Trophoblast cell (in vitro differentiated cells and primary cell): Measurements from ENCODE around the gene ARHGAP42.

Experiments
- DNase-seq, 2 donors: peaks; one replicate each; pipeline ENCODE4 v3.0.0-alpha.2; 2016
- H2AFZ ChIP-seq: 2 replicates; pipeline ENCODE4 v1.6.1; 2013; ENCODE audit warnings: low read length, moderate library complexity, mild to moderate bottlenecking; ENCODE audit not compliant: insufficient read depth, poor library complexity
- H2AK5ac ChIP-seq: 2 replicates; pipeline ENCODE4 v1.6.1; 2013; ENCODE audit warnings: mild to moderate bottlenecking, low read length
- H2BK120ac ChIP-seq: 2 replicates; pipeline ENCODE4 v1.6.1; 2013; ENCODE audit warnings: low read length, mild to moderate bottlenecking, moderate library complexity; ENCODE audit not compliant: insufficient read depth, poor library complexity
- H2BK12ac ChIP-seq: 2 replicates; pipeline ENCODE4 v1.6.1; 2013; ENCODE audit warnings: mild to moderate bottlenecking, low read length, moderate library complexity
- H2BK5ac ChIP-seq: 2 replicates; pipeline ENCODE4 v1.6.1; 2013; ENCODE audit warnings: low read length, low read depth, moderate library complexity, mild to moderate bottlenecking; ENCODE audit not compliant: poor library complexity
- H3K14ac ChIP-seq: 2 replicates; pipeline ENCODE4 v1.6.1; 2013; ENCODE audit warnings: mild to moderate bottlenecking, low read length
- H3K18ac ChIP-seq: 2 replicates; pipeline ENCODE4 v1.6.1; 2013; ENCODE audit warnings: mild to moderate bottlenecking, low read length
- H3K23ac ChIP-seq: 2 replicates; pipeline ENCODE4 v1.6.1; 2013; ENCODE audit warnings: low read length
- H3K27ac ChIP-seq: 2 replicates; pipeline ENCODE4 v1.5.1; 2013; ENCODE audit warnings: low read depth, mild to moderate bottlenecking, inconsistent platforms, low read length, moderate library complexity
- H3K27me3 ChIP-seq: 2 replicates; pipeline ENCODE4 v1.6.1; 2013; ENCODE audit warnings: inconsistent platforms, mild to moderate bottlenecking, low read length, moderate library complexity; ENCODE audit not compliant: insufficient read depth
- H3K36me3 ChIP-seq, 2 experiments: 1 replicate in 1 of 2; 2 replicates in 1 of 2; pipeline ENCODE4 v1.6.1; 2013; ENCODE audit warnings: low read length in 2 of 2, mild to moderate bottlenecking in 2 of 2, moderate library complexity in 1 of 2; ENCODE audit not compliant: insufficient read depth in 2 of 2, control insufficient read depth in 1 of 2
- H3K4ac ChIP-seq: 2 replicates; pipeline ENCODE4 v1.6.1; 2013; ENCODE audit warnings: low read depth, mild to moderate bottlenecking, low read length, moderate library complexity
- H3K4me1 ChIP-seq, 2 experiments: 1 replicate in 1 of 2; 2 replicates in 1 of 2; pipeline ENCODE4 v1.6.1; 2013; ENCODE audit warnings: low read length in 2 of 2, mild to moderate bottlenecking in 2 of 2, moderate library complexity in 1 of 2; ENCODE audit not compliant: insufficient read depth in 2 of 2, control insufficient read depth in 1 of 2
- H3K4me2 ChIP-seq: 2 replicates; pipeline ENCODE4 v1.6.1; 2013; ENCODE audit warnings: inconsistent platforms, mild to moderate bottlenecking, low read length, moderate library complexity
- H3K4me3 ChIP-seq: 2 replicates; pipeline ENCODE4 v1.5.1; 2013; ENCODE audit warnings: mild to moderate bottlenecking, low read depth, low read length, inconsistent platforms
- H3K79me1 ChIP-seq: one replicate; pipeline ENCODE4 v1.6.1; 2013; ENCODE audit warnings: low read length
- H3K79me2 ChIP-seq: 2 replicates; pipeline ENCODE4 v1.6.1; 2013; ENCODE audit warnings: low read length, mild to moderate bottlenecking; ENCODE audit not compliant: control insufficient read depth, insufficient read depth, poor library complexity
- H3K9ac ChIP-seq: 2 replicates; pipeline ENCODE4 v1.6.1; 2013; ENCODE audit warnings: mild to moderate bottlenecking, low read length
- H3K9me3 ChIP-seq: 2 replicates; pipeline ENCODE4 v1.6.1; 2013; ENCODE audit warnings: low read depth, mild to moderate bottlenecking, control low read depth, inconsistent platforms, low read length; ENCODE audit not compliant: insufficient read depth
- H4K12ac ChIP-seq: 2 replicates; pipeline ENCODE4 v1.6.1; 2013; ENCODE audit warnings: low read depth, mild to moderate bottlenecking, low read length, moderate library complexity
- H4K8ac ChIP-seq: 2 replicates; pipeline ENCODE4 v1.6.1; 2013; ENCODE audit warnings: low read depth, mild to moderate bottlenecking, low read length, moderate library complexity
- H4K91ac ChIP-seq: one replicate; pipeline ENCODE4 v1.6.1; 2013; ENCODE audit warnings: low read depth, mild to moderate bottlenecking, low read length, moderate library complexity
- WGBS: extraction: QIAGEN DNeasy Blood & Tissue Kit; methylation state at CpG from one replicate; pipeline ENCODE4 v1.1.7; 2013; ENCODE audit warnings: missing lambda C conversion rate; ENCODE audit not compliant: insufficient read length, insufficient coverage; ENCODE audit errors: extremely low coverage; 5-methylcytosine and 5-hydroxymethylcytosine counted together

ARHGAP42 gene

GRCh38 chr11:100825626-100826025, 138.5 kb downstream of the ARHGAP42 start:
- no peak overlapping the region for H2BK12ac ChIP-seq
- no peaks in the 10 kb centered on the region for H3K9me3 ChIP-seq
- H3K18ac ChIP-seq, result no peak overlapping the region
- no peak overlapping the region for H3K23ac ChIP-seq
- H3K79me2 ChIP-seq, result no peaks in the 10 kb centered on the region
- no peak for DNase-seq
- no peak overlapping the region for H2AFZ ChIP-seq
- no peak overlapping the region for H3K9ac ChIP-seq
- H2BK120ac ChIP-seq, result no peak overlapping the region
- no peak overlapping the region for H3K27ac ChIP-seq
- H4K8ac ChIP-seq, result no peak overlapping the region
- no peak overlapping the region for H2BK5ac ChIP-seq
- no peak overlapping the region for H3K14ac ChIP-seq
- no peak overlapping the region for H2AK5ac ChIP-seq
- no peak overlapping the region for H4K12ac ChIP-seq
- H3K4me3 ChIP-seq, result no peak overlapping the region
- no peaks in the 10 kb centered on the region for H3K79me1 ChIP-seq
- no peak overlapping the region for H3K4me2 ChIP-seq
- H3K27me3 ChIP-seq, result no peaks in the 10 kb centered on the region
- no CpG with 5 or more reads among the region's 3 CpGs for WGBS
- no peak overlapping the region for H3K4ac ChIP-seq
- H3K36me3 ChIP-seq, result no peaks in the 10 kb centered on the region
- H3K4me1 ChIP-seq, result peaks cover 0 to 4% of the 10 kb centered on the region in 2 experiments
- H4K91ac ChIP-seq, result no peak overlapping the region

DNA sequence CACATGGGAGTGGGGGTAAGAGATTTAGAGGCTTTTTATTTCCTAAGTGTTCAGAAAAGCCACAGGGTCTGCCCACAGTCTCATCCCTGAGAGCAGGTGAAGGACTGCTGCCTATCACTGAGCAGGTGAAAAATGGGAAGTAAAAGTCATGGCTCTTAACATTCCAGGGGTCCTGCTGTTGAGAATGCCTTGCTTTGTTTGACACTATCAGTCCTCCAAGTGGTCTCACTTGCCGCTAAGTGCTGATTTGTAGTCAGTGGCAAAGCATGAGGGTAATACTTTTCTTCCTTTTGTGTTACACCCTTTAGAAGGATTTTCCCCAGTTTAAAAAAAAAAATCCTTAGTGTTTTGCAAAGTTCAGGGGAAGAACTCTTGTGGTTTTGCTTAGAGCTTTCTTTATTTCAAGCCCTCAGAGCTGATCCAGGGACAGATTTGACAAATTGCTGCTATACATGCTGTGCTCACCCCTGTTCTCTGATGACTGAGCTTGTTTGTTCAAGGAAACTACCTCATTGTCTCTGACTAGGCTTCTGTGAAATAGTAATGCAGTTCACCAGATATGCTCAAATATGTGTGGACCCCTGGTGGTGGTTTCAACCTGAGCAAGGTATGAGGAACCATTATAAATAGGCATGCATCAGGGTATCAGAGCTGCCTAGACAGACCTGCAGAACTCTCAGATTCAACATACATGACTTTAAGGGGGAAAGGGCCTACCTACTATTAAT, 141.0 kb downstream of the ARHGAP42 start:
- peaks cover 2% of the 10 kb centered on the region for H3K79me2 ChIP-seq
- no peak overlapping the region for H4K8ac ChIP-seq
- H3K27me3 ChIP-seq, result no peaks in the 10 kb centered on the region
- no peaks in the 10 kb centered on the region for H3K36me3 ChIP-seq
- no peak overlapping the region for H2BK5ac ChIP-seq
- peak; percentile 7 to 18 for DNase-seq
- no peak overlapping the region for H4K12ac ChIP-seq
- no peak overlapping the region for H2BK12ac ChIP-seq
- WGBS, result no CpG with 5 or more reads among the region's 1 CpG
- no peak overlapping the region for H2AFZ ChIP-seq
- H3K4me1 ChIP-seq, result peaks cover 2 to 8% of the 10 kb centered on the region in 2 experiments
- no peak overlapping the region for H3K4me3 ChIP-seq
- no peak overlapping the region for H3K27ac ChIP-seq
- H4K91ac ChIP-seq, result no peak overlapping the region
- H2BK120ac ChIP-seq, result no peak overlapping the region
- H3K9ac ChIP-seq, result no peak overlapping the region
- H3K79me1 ChIP-seq, result no peaks in the 10 kb centered on the region
- no peak overlapping the region for H3K14ac ChIP-seq
- H3K4ac ChIP-seq, result no peak overlapping the region
- no peak overlapping the region for H3K18ac ChIP-seq
- no peak overlapping the region for H2AK5ac ChIP-seq
- no peak overlapping the region for H3K23ac ChIP-seq
- no peak overlapping the region for H3K4me2 ChIP-seq
- H3K9me3 ChIP-seq, result no peaks in the 10 kb centered on the region

DNA sequence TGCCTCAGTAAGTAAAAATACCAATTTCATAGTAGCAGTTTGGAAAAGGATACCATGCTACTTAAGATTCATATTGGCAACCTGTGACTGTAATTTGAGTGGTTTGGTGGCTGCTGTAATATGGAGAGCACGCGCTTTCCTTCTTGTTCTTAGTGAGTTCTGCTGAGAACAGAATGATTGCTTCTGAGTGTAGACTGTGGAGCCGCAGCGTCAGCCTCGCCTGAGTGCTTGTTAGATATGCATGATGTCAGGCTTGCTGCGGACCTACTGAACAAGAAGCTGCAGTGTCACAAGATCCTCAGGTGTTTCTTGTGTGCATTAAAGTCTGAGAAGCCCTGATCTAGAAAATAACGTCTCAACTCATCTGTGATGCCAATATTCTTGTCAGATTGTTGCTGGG, 143.2 kb downstream of the ARHGAP42 start:
- H2BK5ac ChIP-seq, result no peak overlapping the region
- H3K4me1 ChIP-seq, result peaks cover 2 to 8% of the 10 kb centered on the region in 2 experiments
- no peaks in the 10 kb centered on the region for H3K27me3 ChIP-seq
- H3K4ac ChIP-seq, result no peak overlapping the region
- H3K79me2 ChIP-seq, result peaks cover 2% of the 10 kb centered on the region
- no peak overlapping the region for H3K18ac ChIP-seq
- H3K14ac ChIP-seq, result no peak overlapping the region
- no peak overlapping the region for H3K9ac ChIP-seq
- H3K4me2 ChIP-seq, result no peak overlapping the region
- no peak overlapping the region for H2AK5ac ChIP-seq
- no peak overlapping the region for H4K8ac ChIP-seq
- DNase-seq, result no peak
- no peak overlapping the region for H2AFZ ChIP-seq
- H2BK12ac ChIP-seq, result no peak overlapping the region
- H3K4me3 ChIP-seq, result no peak overlapping the region
- H3K36me3 ChIP-seq, result no peaks in the 10 kb centered on the region
- H4K12ac ChIP-seq, result no peak overlapping the region
- H2BK120ac ChIP-seq, result no peak overlapping the region
- no CpG with 5 or more reads among the region's 7 CpGs for WGBS
- H3K23ac ChIP-seq, result no peak overlapping the region
- no peaks in the 10 kb centered on the region for H3K9me3 ChIP-seq
- H3K27ac ChIP-seq, result no peak overlapping the region
- no peaks in the 10 kb centered on the region for H3K79me1 ChIP-seq
- no peak overlapping the region for H4K91ac ChIP-seq

- no peak overlapping the region for H2AK5ac ChIP-seq
- H3K14ac ChIP-seq, result no peak overlapping the region
- no peak overlapping the region for H3K9ac ChIP-seq
- H3K4me1 ChIP-seq, result peaks cover 2 to 8% of the 10 kb centered on the region in 2 experiments
- H2BK12ac ChIP-seq, result no peak overlapping the region
- H3K4me2 ChIP-seq, result no peak overlapping the region
- H3K79me2 ChIP-seq, result peaks cover 2% of the 10 kb centered on the region
- H3K27me3 ChIP-seq, result no peaks in the 10 kb centered on the region
- no peak overlapping the region for H4K12ac ChIP-seq
- H3K9me3 ChIP-seq, result no peaks in the 10 kb centered on the region
- H3K27ac ChIP-seq, result no peak overlapping the region
- H2BK5ac ChIP-seq, result no peak overlapping the region
- no peak overlapping the region for H2AFZ ChIP-seq
- no CpG with 5 or more reads among the region's 6 CpGs for WGBS
- H3K18ac ChIP-seq, result no peak overlapping the region
- peak; percentile 6 to 31 for DNase-seq
- H3K23ac ChIP-seq, result no peak overlapping the region
- H3K4me3 ChIP-seq, result no peak overlapping the region
- H4K91ac ChIP-seq, result no peak overlapping the region
- no peaks in the 10 kb centered on the region for H3K36me3 ChIP-seq
- no peak overlapping the region for H4K8ac ChIP-seq
- H3K79me1 ChIP-seq, result no peaks in the 10 kb centered on the region
- no peak overlapping the region for H3K4ac ChIP-seq
- no peak overlapping the region for H2BK120ac ChIP-seq
These were observed 144.1 kb downstream of the ARHGAP42 start for GRCh38 chr11:100830978-100831732.
